GM12878 (cell line): ENCODE measurements around the gene BCAS3.

Experiments used
- EZH2 ChIP-seq: IDR thresholded peaks from 2 replicates; pipeline ENCODE4 v1.6.1; 2012; ENCODE audit warnings: low read depth, mild to moderate bottlenecking, control low read depth, inconsistent platforms, low read length, borderline replicate concordance; ENCODE audit not compliant: control insufficient read depth
- JUND ChIP-seq: IDR thresholded peaks from 2 replicates; pipeline ENCODE4 v1.6.1; 2012; ENCODE audit warnings: low read depth, mild to moderate bottlenecking, low read length, improper control_type of control experiment, moderate library complexity
- POLR2A ChIP-seq: IDR thresholded peaks from 2 replicates; pipeline ENCODE4 v1.6.1; 2011; ENCODE audit warnings: low read depth, mild to moderate bottlenecking, low read length
- RBBP5 ChIP-seq: fragments of 200-600 bp; sonication (generic); conservative IDR thresholded peaks from 2 replicates; pipeline ENCODE4 v1.6.1; 2016
- SUPT20H ChIP-seq: IDR thresholded peaks from 2 replicates; pipeline ENCODE4 v1.6.1; 2011; ENCODE audit warnings: low read depth, mild to moderate bottlenecking, low read length, moderate library complexity, borderline replicate concordance; ENCODE audit not compliant: control insufficient read depth
- TF ChIP-seq, protein P1 (sequence below): IDR thresholded peaks from 2 replicates; pipeline ENCODE4 v1.6.1; 2012; ENCODE audit warnings: mild to moderate bottlenecking, low read depth, low read length
- TF ChIP-seq, protein P2 (sequence below), 3 experiments: IDR thresholded peaks in 2 of 3; conservative IDR thresholded peaks in 1 of 3; 2 replicates each; pipeline ENCODE4 v1.5.1; 2011; ENCODE audit warnings: low read depth in 3 of 3, low read length in 3 of 3, mild to moderate bottlenecking in 3 of 3, control low read depth in 2 of 3, moderate library complexity in 2 of 3, inconsistent platforms in 1 of 3, mixed read lengths in 1 of 3; ENCODE audit not compliant: control insufficient read depth in 2 of 3, insufficient read depth in 1 of 3; ENCODE audit errors: extremely low read depth in 1 of 3

DNA sequence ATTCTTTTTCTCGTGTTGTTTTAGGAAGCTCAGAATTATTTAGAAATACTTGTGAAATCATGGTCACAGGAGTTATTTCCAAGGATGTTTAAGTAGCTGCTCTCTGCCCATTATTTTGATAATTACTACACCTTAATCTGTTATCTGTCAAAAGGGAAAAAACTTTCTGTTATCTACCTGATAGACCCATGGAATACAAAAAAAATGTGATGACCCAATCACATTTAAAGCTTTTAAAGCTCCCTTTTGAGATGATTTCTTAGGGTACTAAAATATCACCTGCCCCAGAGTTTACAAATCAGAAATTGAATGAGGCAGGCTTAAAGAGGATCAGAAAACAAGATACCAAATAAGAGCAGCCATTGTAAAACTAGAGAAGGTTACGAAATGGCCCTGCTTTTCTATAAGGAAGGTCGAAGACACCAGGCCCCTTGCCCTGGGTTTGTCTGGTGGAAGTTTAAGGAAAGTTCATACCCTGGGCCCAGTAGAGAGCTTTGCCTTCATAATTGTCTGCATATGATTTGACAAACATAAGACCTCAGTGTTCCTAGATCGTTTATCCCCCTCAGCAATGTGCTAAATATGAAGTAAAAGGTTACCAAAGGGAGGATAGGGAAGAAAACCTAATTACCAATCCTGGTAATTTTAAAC lies 572.1 kb downstream of the BCAS3 start:
- TF ChIP-seq POLR2A: no peak
- no peak for TF ChIP-seq EZH2
- TF ChIP-seq, protein P1, sequence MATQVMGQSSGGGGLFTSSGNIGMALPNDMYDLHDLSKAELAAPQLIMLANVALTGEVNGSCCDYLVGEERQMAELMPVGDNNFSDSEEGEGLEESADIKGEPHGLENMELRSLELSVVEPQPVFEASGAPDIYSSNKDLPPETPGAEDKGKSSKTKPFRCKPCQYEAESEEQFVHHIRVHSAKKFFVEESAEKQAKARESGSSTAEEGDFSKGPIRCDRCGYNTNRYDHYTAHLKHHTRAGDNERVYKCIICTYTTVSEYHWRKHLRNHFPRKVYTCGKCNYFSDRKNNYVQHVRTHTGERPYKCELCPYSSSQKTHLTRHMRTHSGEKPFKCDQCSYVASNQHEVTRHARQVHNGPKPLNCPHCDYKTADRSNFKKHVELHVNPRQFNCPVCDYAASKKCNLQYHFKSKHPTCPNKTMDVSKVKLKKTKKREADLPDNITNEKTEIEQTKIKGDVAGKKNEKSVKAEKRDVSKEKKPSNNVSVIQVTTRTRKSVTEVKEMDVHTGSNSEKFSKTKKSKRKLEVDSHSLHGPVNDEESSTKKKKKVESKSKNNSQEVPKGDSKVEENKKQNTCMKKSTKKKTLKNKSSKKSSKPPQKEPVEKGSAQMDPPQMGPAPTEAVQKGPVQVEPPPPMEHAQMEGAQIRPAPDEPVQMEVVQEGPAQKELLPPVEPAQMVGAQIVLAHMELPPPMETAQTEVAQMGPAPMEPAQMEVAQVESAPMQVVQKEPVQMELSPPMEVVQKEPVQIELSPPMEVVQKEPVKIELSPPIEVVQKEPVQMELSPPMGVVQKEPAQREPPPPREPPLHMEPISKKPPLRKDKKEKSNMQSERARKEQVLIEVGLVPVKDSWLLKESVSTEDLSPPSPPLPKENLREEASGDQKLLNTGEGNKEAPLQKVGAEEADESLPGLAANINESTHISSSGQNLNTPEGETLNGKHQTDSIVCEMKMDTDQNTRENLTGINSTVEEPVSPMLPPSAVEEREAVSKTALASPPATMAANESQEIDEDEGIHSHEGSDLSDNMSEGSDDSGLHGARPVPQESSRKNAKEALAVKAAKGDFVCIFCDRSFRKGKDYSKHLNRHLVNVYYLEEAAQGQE: no peak
- TF ChIP-seq, protein P2, sequence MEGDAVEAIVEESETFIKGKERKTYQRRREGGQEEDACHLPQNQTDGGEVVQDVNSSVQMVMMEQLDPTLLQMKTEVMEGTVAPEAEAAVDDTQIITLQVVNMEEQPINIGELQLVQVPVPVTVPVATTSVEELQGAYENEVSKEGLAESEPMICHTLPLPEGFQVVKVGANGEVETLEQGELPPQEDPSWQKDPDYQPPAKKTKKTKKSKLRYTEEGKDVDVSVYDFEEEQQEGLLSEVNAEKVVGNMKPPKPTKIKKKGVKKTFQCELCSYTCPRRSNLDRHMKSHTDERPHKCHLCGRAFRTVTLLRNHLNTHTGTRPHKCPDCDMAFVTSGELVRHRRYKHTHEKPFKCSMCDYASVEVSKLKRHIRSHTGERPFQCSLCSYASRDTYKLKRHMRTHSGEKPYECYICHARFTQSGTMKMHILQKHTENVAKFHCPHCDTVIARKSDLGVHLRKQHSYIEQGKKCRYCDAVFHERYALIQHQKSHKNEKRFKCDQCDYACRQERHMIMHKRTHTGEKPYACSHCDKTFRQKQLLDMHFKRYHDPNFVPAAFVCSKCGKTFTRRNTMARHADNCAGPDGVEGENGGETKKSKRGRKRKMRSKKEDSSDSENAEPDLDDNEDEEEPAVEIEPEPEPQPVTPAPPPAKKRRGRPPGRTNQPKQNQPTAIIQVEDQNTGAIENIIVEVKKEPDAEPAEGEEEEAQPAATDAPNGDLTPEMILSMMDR (IDR thresholded peaks at IDR 0.05 in 2 of 3, conservative IDR thresholded peaks at IDR 0.05 in 1 of 3; ENCODE audit: control insufficient read depth in 2 of 3, extremely low read depth in 1 of 3, insufficient read depth in 1 of 3, low read depth in 3 of 3, low read length in 3 of 3): no peak
- no peak for TF ChIP-seq SUPT20H
- TF ChIP-seq JUND: no peak
- no peak for TF ChIP-seq RBBP5
